ENCODE results near the gene TSPAN9.

DNA sequence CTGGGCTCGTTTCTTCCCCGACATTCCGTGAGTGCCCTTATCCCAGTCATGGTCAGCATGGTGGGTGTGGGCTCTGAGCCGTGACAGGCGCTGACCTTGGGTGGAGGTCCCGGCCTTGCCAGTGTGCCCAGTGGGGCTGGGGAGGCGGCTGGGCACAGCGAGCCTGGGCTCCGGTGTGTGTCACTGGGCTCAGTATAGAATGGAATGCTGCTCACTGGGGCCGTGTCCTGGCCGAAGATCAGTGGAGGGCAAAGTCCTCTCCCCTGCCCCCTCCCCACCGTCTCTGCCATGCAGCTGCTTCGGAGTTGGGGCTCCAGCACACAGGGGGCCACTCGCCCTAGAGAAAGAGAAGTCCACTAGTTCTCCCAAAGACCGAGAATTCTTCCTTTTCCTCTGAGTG, 164.4 kb downstream of the TSPAN9 start:
- TF ChIP-seq, protein P1, sequence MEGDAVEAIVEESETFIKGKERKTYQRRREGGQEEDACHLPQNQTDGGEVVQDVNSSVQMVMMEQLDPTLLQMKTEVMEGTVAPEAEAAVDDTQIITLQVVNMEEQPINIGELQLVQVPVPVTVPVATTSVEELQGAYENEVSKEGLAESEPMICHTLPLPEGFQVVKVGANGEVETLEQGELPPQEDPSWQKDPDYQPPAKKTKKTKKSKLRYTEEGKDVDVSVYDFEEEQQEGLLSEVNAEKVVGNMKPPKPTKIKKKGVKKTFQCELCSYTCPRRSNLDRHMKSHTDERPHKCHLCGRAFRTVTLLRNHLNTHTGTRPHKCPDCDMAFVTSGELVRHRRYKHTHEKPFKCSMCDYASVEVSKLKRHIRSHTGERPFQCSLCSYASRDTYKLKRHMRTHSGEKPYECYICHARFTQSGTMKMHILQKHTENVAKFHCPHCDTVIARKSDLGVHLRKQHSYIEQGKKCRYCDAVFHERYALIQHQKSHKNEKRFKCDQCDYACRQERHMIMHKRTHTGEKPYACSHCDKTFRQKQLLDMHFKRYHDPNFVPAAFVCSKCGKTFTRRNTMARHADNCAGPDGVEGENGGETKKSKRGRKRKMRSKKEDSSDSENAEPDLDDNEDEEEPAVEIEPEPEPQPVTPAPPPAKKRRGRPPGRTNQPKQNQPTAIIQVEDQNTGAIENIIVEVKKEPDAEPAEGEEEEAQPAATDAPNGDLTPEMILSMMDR (conservative IDR thresholded peaks at IDR 0.05; ENCODE audit: low read depth, low read length): no peak
- no peak for TF ChIP-seq EZH2 (IDR thresholded peaks at IDR 0.05; ENCODE audit: borderline replicate concordance, low read depth, low read length, poor library complexity, severe bottlenecking)
